Measurements from ENCODE around the gene NEK8. TPM values are rescaled to one million over a fixed set of nuclear protein-coding genes. Genes with fewer than 3 reads are reported as not detected.

The NEK8 gene
- total RNA-seq, 2 experiments from 2014 or later: 4.7 to 5.2 TPM

DNA sequence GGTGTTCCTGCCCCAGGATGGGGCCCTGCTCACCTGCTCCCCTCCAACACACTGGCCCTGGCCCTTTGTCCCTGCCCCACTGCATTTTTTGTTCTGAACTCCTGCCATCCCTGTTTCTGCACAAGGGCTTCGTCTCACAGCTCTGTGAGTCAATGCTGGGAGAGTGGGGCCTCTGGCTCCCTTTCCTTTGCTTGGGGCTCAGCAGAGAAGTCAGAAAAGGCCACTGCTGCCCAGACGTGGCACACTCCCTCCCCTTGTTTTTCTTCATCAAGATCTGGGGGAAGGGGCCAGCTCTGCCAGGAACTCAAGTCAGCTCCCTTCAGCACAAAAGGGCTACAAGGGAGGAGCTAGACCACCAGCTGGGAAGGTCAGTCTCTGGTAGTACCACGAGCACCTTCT is 25.8 kb upstream of the NEK8 start:
- ATAC-seq (ENCODE audit: poor library complexity) (no peak), DNase-seq (no peak)
- intact Hi-C loops (cut with DNase I, micrococcal nuclease): no loop called here
- Mint-ChIP-seq H3K27me3 (no peaks in the 10 kb centered on the region), H3K36me3 (ENCODE audit: low read depth) (peaks cover 65% of the 10 kb centered on the region), H3K9me3 (no peaks in the 10 kb centered on the region), H3K27ac (no peak overlapping the region), H3K4me3 (no peak overlapping the region), H3K4me1 (ENCODE audit: low read depth) (no peaks in the 10 kb centered on the region)
- CTCF ChIA-PET: no interaction called here
- TF ChIP-seq, protein P1, sequence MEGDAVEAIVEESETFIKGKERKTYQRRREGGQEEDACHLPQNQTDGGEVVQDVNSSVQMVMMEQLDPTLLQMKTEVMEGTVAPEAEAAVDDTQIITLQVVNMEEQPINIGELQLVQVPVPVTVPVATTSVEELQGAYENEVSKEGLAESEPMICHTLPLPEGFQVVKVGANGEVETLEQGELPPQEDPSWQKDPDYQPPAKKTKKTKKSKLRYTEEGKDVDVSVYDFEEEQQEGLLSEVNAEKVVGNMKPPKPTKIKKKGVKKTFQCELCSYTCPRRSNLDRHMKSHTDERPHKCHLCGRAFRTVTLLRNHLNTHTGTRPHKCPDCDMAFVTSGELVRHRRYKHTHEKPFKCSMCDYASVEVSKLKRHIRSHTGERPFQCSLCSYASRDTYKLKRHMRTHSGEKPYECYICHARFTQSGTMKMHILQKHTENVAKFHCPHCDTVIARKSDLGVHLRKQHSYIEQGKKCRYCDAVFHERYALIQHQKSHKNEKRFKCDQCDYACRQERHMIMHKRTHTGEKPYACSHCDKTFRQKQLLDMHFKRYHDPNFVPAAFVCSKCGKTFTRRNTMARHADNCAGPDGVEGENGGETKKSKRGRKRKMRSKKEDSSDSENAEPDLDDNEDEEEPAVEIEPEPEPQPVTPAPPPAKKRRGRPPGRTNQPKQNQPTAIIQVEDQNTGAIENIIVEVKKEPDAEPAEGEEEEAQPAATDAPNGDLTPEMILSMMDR (IDR thresholded peaks at IDR 0.05): no peak
- no peaks in the 10 kb centered on the region for H3K4me1 ChIP-seq (ENCODE audit: insufficient read depth, low read length)
- POLR2A ChIA-PET: interaction anchor here (1.6 to 1.7 kb wide), 2 partner anchors 9 to 17 kb away, joined by 5 to 6 read pairs; partner anchors contain the start of genes PROCA1 and RPL23A
- no peaks in the 10 kb centered on the region for H3K9me3 ChIP-seq (ENCODE audit: control insufficient read depth in 1 of 2, insufficient read depth in 1 of 2, low read length in 2 of 2)
- no peaks in the 10 kb centered on the region for H3K27me3 ChIP-seq (ENCODE audit: control insufficient read depth in 1 of 2, insufficient read depth in 2 of 2, low read length in 2 of 2)
- H3K27ac ChIP-seq (ENCODE audit: low read depth in 1 of 2, low read length in 2 of 2): no peak overlapping the region
- no peak overlapping the region for H3K4me3 ChIP-seq (ENCODE audit: low read length)
- peaks cover 58% of the 10 kb centered on the region for H3K36me3 ChIP-seq (ENCODE audit: insufficient read depth, low read length)

DNA sequence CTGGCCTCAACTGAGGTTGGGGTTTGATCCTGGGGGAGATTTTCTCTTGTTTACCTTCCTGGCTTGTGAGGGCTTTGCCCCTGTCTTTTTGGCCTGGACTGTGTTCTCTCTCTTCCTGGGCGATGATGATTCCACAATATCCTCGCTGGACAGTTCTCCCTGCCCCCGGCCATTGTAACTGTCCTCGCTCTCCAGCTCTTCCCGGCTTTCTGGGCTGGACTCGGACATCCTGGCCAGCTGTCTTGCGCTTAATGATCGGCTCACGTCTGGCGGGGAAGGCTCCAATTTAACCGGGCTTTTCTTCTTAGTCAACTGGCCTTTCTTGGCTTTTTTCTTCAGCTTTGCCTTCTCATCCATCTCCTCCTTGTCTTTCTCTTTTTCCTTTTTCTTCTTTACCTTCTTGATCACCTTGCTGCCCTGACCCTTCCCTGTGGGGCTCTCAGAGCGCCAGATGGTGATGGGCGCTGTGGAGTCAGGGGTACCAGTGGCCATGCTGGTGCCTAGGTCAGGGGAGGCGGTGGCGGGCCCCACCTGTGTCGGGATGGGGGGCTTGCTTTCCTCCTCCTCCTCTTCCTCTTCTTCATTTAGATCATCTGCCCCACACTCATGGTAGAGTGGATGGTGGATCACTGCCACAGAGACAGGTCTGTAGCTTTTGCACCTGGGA is 24.9 kb upstream of the NEK8 start:
- ATAC-seq (ENCODE audit: poor library complexity): no peak
- Histone ChIP-seq H3K36me3 (ENCODE audit: insufficient read depth, low read length) (peaks cover 49% of the 10 kb centered on the region), H3K27ac (ENCODE audit: low read depth in 1 of 2, low read length in 2 of 2) (no peak overlapping the region), H3K9me3 (ENCODE audit: control insufficient read depth in 1 of 2, insufficient read depth in 1 of 2, low read length in 2 of 2) (no peaks in the 10 kb centered on the region), H3K4me3 (ENCODE audit: low read length) (no peak overlapping the region), H3K4me1 (ENCODE audit: insufficient read depth, low read length) (no peaks in the 10 kb centered on the region), H3K27me3 (ENCODE audit: control insufficient read depth in 1 of 2, insufficient read depth in 2 of 2, low read length in 2 of 2) (no peaks in the 10 kb centered on the region)
- TF ChIP-seq, protein P1 (IDR thresholded peaks at IDR 0.05): no peak
- no peak for DNase-seq
- peaks cover 55% of the 10 kb centered on the region for H3K36me3 Mint-ChIP-seq (ENCODE audit: low read depth)
- intact Hi-C loops (cut with DNase I, micrococcal nuclease): no loop called here
- H3K9me3 Mint-ChIP-seq: no peaks in the 10 kb centered on the region
- no peak overlapping the region for H3K4me3 Mint-ChIP-seq
- no peaks in the 10 kb centered on the region for H3K4me1 Mint-ChIP-seq (ENCODE audit: low read depth)
- H3K27me3 Mint-ChIP-seq: no peaks in the 10 kb centered on the region
- CTCF ChIA-PET: no interaction called here
- POLR2A ChIA-PET: no interaction called here
- H3K27ac Mint-ChIP-seq: no peak overlapping the region

DNA sequence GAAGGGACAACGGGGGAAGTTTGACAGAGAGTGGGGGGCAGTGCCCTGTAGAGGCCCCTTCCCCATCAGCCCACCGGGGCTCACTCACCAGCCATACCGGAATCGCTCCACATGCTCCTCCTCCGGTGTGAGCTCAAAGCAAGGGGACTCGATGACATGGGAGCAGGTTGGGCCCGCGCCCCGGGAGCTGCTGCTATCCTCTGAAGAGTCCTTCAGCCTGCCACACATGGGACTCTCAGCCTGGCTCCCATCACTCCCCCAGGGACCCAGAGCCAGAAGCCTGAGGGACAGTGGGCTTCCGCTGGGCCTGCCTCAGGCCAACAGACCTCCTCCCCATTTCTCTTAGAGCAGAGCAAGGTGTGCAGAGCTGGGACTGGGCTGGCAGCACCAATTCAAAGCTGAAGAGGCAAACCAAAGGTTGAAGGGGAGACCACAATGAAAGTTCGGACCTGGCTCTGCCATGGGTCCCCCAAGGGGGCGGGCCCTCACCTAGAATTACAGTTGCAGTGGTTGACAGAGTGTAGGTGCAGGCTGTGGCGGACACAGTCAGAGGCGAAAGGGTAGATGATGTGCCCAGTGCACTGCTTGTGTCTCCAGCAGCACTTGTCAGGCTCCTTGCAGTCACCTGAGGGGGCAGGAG is 24.2 kb upstream of the NEK8 start:
- TF ChIP-seq, protein P1 (IDR thresholded peaks at IDR 0.05): no peak
- Mint-ChIP-seq H3K4me1 (ENCODE audit: low read depth) (no peaks in the 10 kb centered on the region), H3K36me3 (ENCODE audit: low read depth) (peaks cover 49% of the 10 kb centered on the region), H3K27me3 (no peaks in the 10 kb centered on the region), H3K9me3 (no peaks in the 10 kb centered on the region), H3K27ac (no peak overlapping the region), H3K4me3 (no peak overlapping the region)
- H3K27ac ChIP-seq (ENCODE audit: low read depth in 1 of 2, low read length in 2 of 2): no peak overlapping the region
- DNase-seq: no peak
- no peak for ATAC-seq (ENCODE audit: poor library complexity)
- no peaks in the 10 kb centered on the region for H3K27me3 ChIP-seq (ENCODE audit: control insufficient read depth in 1 of 2, insufficient read depth in 2 of 2, low read length in 2 of 2)
- H3K36me3 ChIP-seq (ENCODE audit: insufficient read depth, low read length): peaks cover 42% of the 10 kb centered on the region
- no peaks in the 10 kb centered on the region for H3K9me3 ChIP-seq (ENCODE audit: control insufficient read depth in 1 of 2, insufficient read depth in 1 of 2, low read length in 2 of 2)
- POLR2A ChIA-PET: no interaction called here
- H3K4me3 ChIP-seq (ENCODE audit: low read length): no peak overlapping the region
- H3K4me1 ChIP-seq (ENCODE audit: insufficient read depth, low read length): no peaks in the 10 kb centered on the region
- intact Hi-C loops (cut with DNase I, micrococcal nuclease): no loop called here
- CTCF ChIA-PET: no interaction called here
